ES-I3 (cell line): ENCODE measurements around the gene DCLK1.

ENCODE experiments used
- H3K36me3 ChIP-seq: 2 replicates; pipeline ENCODE4 v1.6.1; 2013; ENCODE audit warnings: mild to moderate bottlenecking, low read length, control low read depth, moderate library complexity; ENCODE audit not compliant: insufficient read depth
- H3K4me1 ChIP-seq: 2 replicates; pipeline ENCODE4 v1.6.1; 2013; ENCODE audit warnings: mild to moderate bottlenecking, control low read depth, low read length; ENCODE audit not compliant: insufficient read depth
- H3K9ac ChIP-seq: 2 replicates; pipeline ENCODE4 v1.6.1; 2013; ENCODE audit warnings: low read depth, mild to moderate bottlenecking, low read length, moderate library complexity
- H3K9me3 ChIP-seq: 2 replicates; pipeline ENCODE4 v1.6.1; 2013; ENCODE audit warnings: mild to moderate bottlenecking, low read length, moderate library complexity; ENCODE audit not compliant: control insufficient read depth, insufficient read depth

The DCLK1 gene

GRCh38 chr13:36146511-36147269, 15.5 kb upstream of the DCLK1 start:
- Histone ChIP-seq H3K9ac (no peak overlapping the region), H3K36me3 (no peaks in the 10 kb centered on the region), H3K4me1 (no peaks in the 10 kb centered on the region), H3K9me3 (peaks cover 2% of the 10 kb centered on the region; the same call in 1 of the 2 replicates)

- H3K36me3 ChIP-seq, result no peaks in the 10 kb centered on the region
- H3K9me3 ChIP-seq, result no peaks in the 10 kb centered on the region
- no peak overlapping the region for H3K9ac ChIP-seq
- H3K4me1 ChIP-seq, result no peaks in the 10 kb centered on the region
These were observed 12.6 kb upstream of the DCLK1 start for GRCh38 chr13:36143738-36144137.

- Histone ChIP-seq H3K9me3 (no peaks in the 10 kb centered on the region), H3K36me3 (no peaks in the 10 kb centered on the region), H3K4me1 (no peaks in the 10 kb centered on the region), H3K9ac (no peak overlapping the region)
These were observed 11.6 kb upstream of the DCLK1 start for GRCh38 chr13:36142735-36143134.

GRCh38 chr13:36135876-36136275, 4.7 kb upstream of the DCLK1 start:
- Histone ChIP-seq H3K9ac (no peak overlapping the region), H3K36me3 (no peaks in the 10 kb centered on the region), H3K4me1 (no peaks in the 10 kb centered on the region), H3K9me3 (no peaks in the 10 kb centered on the region)

- Histone ChIP-seq H3K9me3 (no peaks in the 10 kb centered on the region), H3K4me1 (0 out of 2 replicates have a peak, but pooled peaks cover 5% of the 10 kb centered on the region), H3K36me3 (no peaks in the 10 kb centered on the region), H3K9ac (no peak overlapping the region)
These were observed 3.5 kb upstream of the DCLK1 start for GRCh38 chr13:36134632-36135031.

GRCh38 chr13:36133950-36134626, 2.9 kb upstream of the DCLK1 start:
- Histone ChIP-seq H3K9ac (no peak overlapping the region), H3K4me1 (0 out of 2 replicates have a peak, but pooled peaks cover 5% of the 10 kb centered on the region), H3K9me3 (no peaks in the 10 kb centered on the region), H3K36me3 (no peaks in the 10 kb centered on the region)

- no peaks in the 10 kb centered on the region for H3K9me3 ChIP-seq
- H3K4me1 ChIP-seq, result 0 out of 2 replicates have a peak, but pooled peaks cover 5% of the 10 kb centered on the region
- H3K9ac ChIP-seq, result no peak overlapping the region
- H3K36me3 ChIP-seq, result no peaks in the 10 kb centered on the region
These were observed 1.2 kb upstream of the DCLK1 start for GRCh38 chr13:36132376-36132775.

GRCh38 chr13:36131931-36132297, 732 bp upstream of the DCLK1 start:
- no peaks in the 10 kb centered on the region for H3K36me3 ChIP-seq
- H3K9ac ChIP-seq, result peak overlapping the region; percentile 50; the same call in 1 of the 2 replicates
- H3K4me1 ChIP-seq, result 0 out of 2 replicates have a peak, but pooled peaks cover 5% of the 10 kb centered on the region
- no peaks in the 10 kb centered on the region for H3K9me3 ChIP-seq

GRCh38 chr13:36130552-36131221, 495 bp downstream of the DCLK1 start:
- H3K9ac ChIP-seq, result peak overlapping the region; percentile 50; the same call in 1 of the 2 replicates
- 0 out of 2 replicates have a peak, but pooled peaks cover 5% of the 10 kb centered on the region for H3K4me1 ChIP-seq
- H3K36me3 ChIP-seq, result no peaks in the 10 kb centered on the region
- no peaks in the 10 kb centered on the region for H3K9me3 ChIP-seq

- Histone ChIP-seq H3K9ac (peak overlapping the region; percentile 50; the same call in 1 of the 2 replicates), H3K9me3 (no peaks in the 10 kb centered on the region), H3K36me3 (no peaks in the 10 kb centered on the region), H3K4me1 (0 out of 2 replicates have a peak, but pooled peaks cover 5% of the 10 kb centered on the region)
These were observed 1.0 kb downstream of the DCLK1 start for GRCh38 chr13:36130193-36130551.

- Histone ChIP-seq H3K36me3 (no peaks in the 10 kb centered on the region), H3K9me3 (no peaks in the 10 kb centered on the region), H3K9ac (no peak overlapping the region), H3K4me1 (0 out of 2 replicates have a peak, but pooled peaks cover 5% of the 10 kb centered on the region)
These were observed 1.6 kb downstream of the DCLK1 start for GRCh38 chr13:36129539-36129938.

- Histone ChIP-seq H3K4me1 (0 out of 2 replicates have a peak, but pooled peaks cover 5% of the 10 kb centered on the region), H3K9me3 (no peaks in the 10 kb centered on the region), H3K9ac (no peak overlapping the region), H3K36me3 (no peaks in the 10 kb centered on the region)
These were observed 4.7 kb downstream of the DCLK1 start for GRCh38 chr13:36126491-36126890.

GRCh38 chr13:36125841-36126240, 5.3 kb downstream of the DCLK1 start:
- no peak overlapping the region for H3K9ac ChIP-seq
- no peaks in the 10 kb centered on the region for H3K9me3 ChIP-seq
- H3K36me3 ChIP-seq, result no peaks in the 10 kb centered on the region
- H3K4me1 ChIP-seq, result 0 out of 2 replicates have a peak, but pooled peaks cover 5% of the 10 kb centered on the region

- H3K4me1 ChIP-seq, result no peaks in the 10 kb centered on the region
- no peak overlapping the region for H3K9ac ChIP-seq
- H3K36me3 ChIP-seq, result no peaks in the 10 kb centered on the region
- H3K9me3 ChIP-seq, result no peaks in the 10 kb centered on the region
These were observed 6.9 kb downstream of the DCLK1 start for GRCh38 chr13:36124236-36124822.
